PFSK-1 (cell line): ENCODE measurements around the gene CAMLG.

Source experiments
- POLR2AphosphoS5 ChIP-seq: IDR thresholded peaks from 2 replicates; pipeline ENCODE4 v1.6.1; 2012; ENCODE audit warnings: low read depth, mild to moderate bottlenecking, control low read depth, low read length, moderate library complexity
- TAF1 ChIP-seq: IDR thresholded peaks from 2 replicates; pipeline ENCODE4 v1.6.1; 2012; ENCODE audit warnings: low read length, control low read depth, borderline replicate concordance; ENCODE audit not compliant: insufficient read depth
- TF ChIP-seq, protein P1 (sequence below), 2 experiments: IDR thresholded peaks; 2 replicates each; pipeline versions ENCODE4 v1.6.1 to v1.8.0; 2011 to 2012; ENCODE audit warnings: low read depth in 2 of 2, low read length in 2 of 2, control low read depth in 1 of 2, inconsistent platforms in 1 of 2, mild to moderate bottlenecking in 1 of 2, moderate library complexity in 1 of 2; ENCODE audit not compliant: insufficient read depth in 1 of 2

DNA sequence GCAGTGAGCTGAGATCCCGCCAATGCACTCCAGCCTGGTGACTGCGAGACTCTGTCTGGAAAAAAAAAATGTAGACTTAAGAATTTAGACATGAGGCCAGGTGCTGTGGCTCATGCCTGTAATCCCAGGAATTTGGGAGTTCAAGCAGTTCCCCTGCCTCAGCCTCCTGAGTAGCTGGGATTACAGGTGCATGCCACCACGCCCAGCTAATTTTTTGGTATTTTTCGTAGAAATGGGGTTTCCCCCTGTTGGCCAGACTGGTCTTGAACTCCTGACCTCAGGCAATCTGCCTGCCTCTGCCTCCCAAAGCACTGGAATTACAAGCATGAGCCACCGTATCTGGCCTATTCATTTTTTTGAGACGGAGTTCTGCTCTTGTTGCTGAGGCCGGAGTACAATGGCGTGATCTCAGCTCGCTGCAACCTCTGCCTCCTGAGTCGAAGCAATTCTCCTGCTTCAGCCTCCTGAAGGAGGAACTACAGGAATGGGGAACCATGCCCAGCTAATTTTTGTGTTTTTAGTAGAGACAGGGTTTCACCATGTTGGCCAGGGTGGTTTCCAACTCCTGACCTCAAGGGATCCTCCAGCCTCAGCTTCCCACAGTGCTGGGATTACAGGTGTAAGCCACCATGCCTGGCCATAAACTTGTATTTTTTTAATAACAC, 34.2 kb downstream of the CAMLG start:
- TF ChIP-seq POLR2AphosphoS5 (no peak), TAF1 (no peak)
- TF ChIP-seq, protein P1, sequence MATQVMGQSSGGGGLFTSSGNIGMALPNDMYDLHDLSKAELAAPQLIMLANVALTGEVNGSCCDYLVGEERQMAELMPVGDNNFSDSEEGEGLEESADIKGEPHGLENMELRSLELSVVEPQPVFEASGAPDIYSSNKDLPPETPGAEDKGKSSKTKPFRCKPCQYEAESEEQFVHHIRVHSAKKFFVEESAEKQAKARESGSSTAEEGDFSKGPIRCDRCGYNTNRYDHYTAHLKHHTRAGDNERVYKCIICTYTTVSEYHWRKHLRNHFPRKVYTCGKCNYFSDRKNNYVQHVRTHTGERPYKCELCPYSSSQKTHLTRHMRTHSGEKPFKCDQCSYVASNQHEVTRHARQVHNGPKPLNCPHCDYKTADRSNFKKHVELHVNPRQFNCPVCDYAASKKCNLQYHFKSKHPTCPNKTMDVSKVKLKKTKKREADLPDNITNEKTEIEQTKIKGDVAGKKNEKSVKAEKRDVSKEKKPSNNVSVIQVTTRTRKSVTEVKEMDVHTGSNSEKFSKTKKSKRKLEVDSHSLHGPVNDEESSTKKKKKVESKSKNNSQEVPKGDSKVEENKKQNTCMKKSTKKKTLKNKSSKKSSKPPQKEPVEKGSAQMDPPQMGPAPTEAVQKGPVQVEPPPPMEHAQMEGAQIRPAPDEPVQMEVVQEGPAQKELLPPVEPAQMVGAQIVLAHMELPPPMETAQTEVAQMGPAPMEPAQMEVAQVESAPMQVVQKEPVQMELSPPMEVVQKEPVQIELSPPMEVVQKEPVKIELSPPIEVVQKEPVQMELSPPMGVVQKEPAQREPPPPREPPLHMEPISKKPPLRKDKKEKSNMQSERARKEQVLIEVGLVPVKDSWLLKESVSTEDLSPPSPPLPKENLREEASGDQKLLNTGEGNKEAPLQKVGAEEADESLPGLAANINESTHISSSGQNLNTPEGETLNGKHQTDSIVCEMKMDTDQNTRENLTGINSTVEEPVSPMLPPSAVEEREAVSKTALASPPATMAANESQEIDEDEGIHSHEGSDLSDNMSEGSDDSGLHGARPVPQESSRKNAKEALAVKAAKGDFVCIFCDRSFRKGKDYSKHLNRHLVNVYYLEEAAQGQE (IDR thresholded peaks at IDR 0.05; ENCODE audit: insufficient read depth in 1 of 2, low read depth in 2 of 2, low read length in 2 of 2), result no peak
